PC-3 (cell line): ENCODE data around the gene GAB4. TPM values are rescaled to one million over a fixed set of nuclear protein-coding genes. Genes with fewer than 3 reads are reported as not detected.

Experiments
- ATAC-seq: fragments of 200-7000 bp; cut with Tn5 transposase; 2 replicates; pipeline ENCODE4 v1.9.1; 2020; ENCODE audit warnings: mild to moderate bottlenecking, moderate library complexity
- BruUV-seq: library from RNA; stranded (reverse); fragments of 400-500 nt; replicated peaks from 2 replicates; lab custom pipeline; 2021; lab: Mats Ljungman, UMichigan
- CTCF ChIA-PET: fragments of 300-600 bp; sonication (Branson Sonifier 250); formaldehyde crosslinking; loops from one replicate; lab custom pipeline; 2022; ENCODE audit warnings: antibody characterized with exemption; lab: Charles Lee
- POLR2A ChIA-PET: fragments of 300-600 bp; sonication (Branson Sonifier 250); formaldehyde crosslinking; loops from one replicate; lab custom pipeline; 2022; ENCODE audit warnings: antibody characterized with exemption; ENCODE audit not compliant: unreplicated experiment; lab: Charles Lee
- DNase-seq: peaks from one replicate; pipeline ENCODE4 v3.0.0-alpha.2; 2015
- H2AFZ ChIP-seq: fragments of 300-600 bp; sonication (generic); 2 replicates; pipeline ENCODE4 v1.6.0; 2016; ENCODE audit warnings: antibody characterized with exemption, low read length
- H3F3A ChIP-seq: fragments of 300-600 bp; sonication (generic); one replicate; pipeline ENCODE4 v1.6.0; 2017; ENCODE audit warnings: antibody characterized with exemption, low read length, control low read depth, mild to moderate bottlenecking; ENCODE audit not compliant: unreplicated experiment
- H3K27ac ChIP-seq: fragments of 300-600 bp; sonication (generic); 2 replicates; pipeline ENCODE4 v1.5.1; 2016; ENCODE audit warnings: mild to moderate bottlenecking, low read length
- H3K27me3 ChIP-seq: fragments of 300-600 bp; sonication (generic); 2 replicates; pipeline ENCODE4 v1.6.1; 2016; ENCODE audit warnings: low read length, mixed read lengths
- H3K36me3 ChIP-seq: fragments of 300-600 bp; sonication (generic); 2 replicates; pipeline ENCODE4 v1.6.1; 2016; ENCODE audit warnings: low read depth, mixed run types, low read length, mixed read lengths
- H3K4me1 ChIP-seq: fragments of 300-600 bp; sonication (generic); 2 replicates; pipeline ENCODE4 v1.5.1; 2016; ENCODE audit warnings: low read length; ENCODE audit not compliant: insufficient read depth
- H3K4me2 ChIP-seq: fragments of 300-600 bp; sonication (generic); 2 replicates; pipeline ENCODE4 v1.6.0; 2016; ENCODE audit warnings: low read length
- H3K4me3 ChIP-seq: fragments of 300-600 bp; sonication (generic); 2 replicates; pipeline ENCODE4 v1.5.1; 2016; ENCODE audit warnings: mild to moderate bottlenecking, low read length, mixed read lengths
- H3K79me2 ChIP-seq: fragments of 300-600 bp; sonication (generic); 2 replicates; pipeline ENCODE4 v1.6.1; 2017; ENCODE audit warnings: low read length, mixed read lengths
- H3K9ac ChIP-seq: fragments of 300-600 bp; sonication (generic); 2 replicates; pipeline ENCODE4 v1.6.0; 2016; ENCODE audit warnings: mild to moderate bottlenecking, low read length
- H3K9me2 ChIP-seq: fragments of 300-600 bp; sonication (generic); replicated peaks from 2 replicates; pipeline ENCODE4 v1.6.1; 2016; ENCODE audit warnings: mixed run types, low read length, mixed read lengths
- H3K9me3 ChIP-seq: fragments of 300-600 bp; sonication (generic); 2 replicates; pipeline ENCODE4 v1.6.1; 2016; ENCODE audit warnings: low read length, mixed read lengths
- H4K20me1 ChIP-seq: fragments of 300-600 bp; sonication (generic); 2 replicates; pipeline ENCODE4 v1.6.1; 2016; ENCODE audit warnings: low read length, mixed read lengths
- EZH2 ChIP-seq: fragments of 300-600 bp; sonication (generic); IDR thresholded peaks from one replicate; pipeline ENCODE4 v1.6.1; 2017; ENCODE audit warnings: antibody characterized with exemption, mild to moderate bottlenecking, low read length; ENCODE audit not compliant: unreplicated experiment
- EZH2phosphoT487 ChIP-seq: fragments of 300-600 bp; sonication (generic); IDR thresholded peaks from 2 replicates; pipeline ENCODE4 v1.6.1; 2018; ENCODE audit warnings: mild to moderate bottlenecking, antibody characterized with exemption, low read length, borderline replicate concordance
- intact Hi-C: fragments of 100-400 bp; cut with micrococcal nuclease; formaldehyde crosslinking; loops from 2 replicates; pipeline ENCODE4 v1.9.0; 2023
- total RNA-seq: library from RNA; depleted of rRNA; stranded (reverse); fragments of >200 nt; gene quantifications from 2 replicates; pipeline ENCODE4 v1.2.3, GENCODE V29; 2014
- TF ChIP-seq, protein P1 (sequence below): fragments of 300-600 bp; sonication (generic); conservative IDR thresholded peaks from 2 replicates; pipeline ENCODE4 v1.5.1; 2017; ENCODE audit warnings: antibody characterized with exemption, low read depth, mild to moderate bottlenecking, low read length

Gene GAB4
- total RNA-seq, 1 experiment from 2014 or later: not detected

DNA sequence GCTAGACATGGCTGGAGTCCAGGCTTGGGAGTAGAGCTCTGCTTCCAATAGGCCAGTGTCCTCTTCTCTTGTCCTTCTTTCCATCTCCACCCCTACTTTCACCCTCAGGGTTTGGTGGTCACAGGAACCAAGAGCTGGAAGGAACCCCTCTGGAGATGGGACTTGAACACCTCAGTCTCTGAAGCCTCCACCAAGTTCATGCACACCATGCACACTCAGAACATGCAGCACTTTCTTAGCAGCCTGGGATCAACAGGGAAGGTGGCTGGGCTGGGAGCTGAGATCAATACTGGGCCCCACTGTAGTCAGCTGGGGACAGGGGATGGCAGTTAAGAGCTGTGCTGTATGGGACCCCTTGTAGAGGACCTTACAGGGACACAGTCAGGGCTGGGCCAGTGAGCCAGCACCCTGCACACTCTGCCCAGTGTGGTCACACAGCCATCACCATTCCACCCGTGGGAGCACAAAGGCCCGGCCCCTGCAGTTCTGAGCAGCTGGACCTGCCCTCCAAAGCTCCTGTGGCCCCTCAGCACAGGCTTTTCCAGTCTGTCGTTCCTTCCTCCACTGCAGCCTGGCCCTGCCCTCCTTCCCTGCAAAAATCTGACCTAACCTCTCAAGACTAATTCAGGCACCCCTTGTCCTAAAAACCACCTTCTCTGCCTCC lies 47.7 kb downstream of the GAB4 start:
- ATAC-seq (no peak), DNase-seq (no peak)
- H3K9ac ChIP-seq: no peak overlapping the region
- TF ChIP-seq EZH2 (no peak), EZH2phosphoT487 (no peak)
- TF ChIP-seq, protein P1, sequence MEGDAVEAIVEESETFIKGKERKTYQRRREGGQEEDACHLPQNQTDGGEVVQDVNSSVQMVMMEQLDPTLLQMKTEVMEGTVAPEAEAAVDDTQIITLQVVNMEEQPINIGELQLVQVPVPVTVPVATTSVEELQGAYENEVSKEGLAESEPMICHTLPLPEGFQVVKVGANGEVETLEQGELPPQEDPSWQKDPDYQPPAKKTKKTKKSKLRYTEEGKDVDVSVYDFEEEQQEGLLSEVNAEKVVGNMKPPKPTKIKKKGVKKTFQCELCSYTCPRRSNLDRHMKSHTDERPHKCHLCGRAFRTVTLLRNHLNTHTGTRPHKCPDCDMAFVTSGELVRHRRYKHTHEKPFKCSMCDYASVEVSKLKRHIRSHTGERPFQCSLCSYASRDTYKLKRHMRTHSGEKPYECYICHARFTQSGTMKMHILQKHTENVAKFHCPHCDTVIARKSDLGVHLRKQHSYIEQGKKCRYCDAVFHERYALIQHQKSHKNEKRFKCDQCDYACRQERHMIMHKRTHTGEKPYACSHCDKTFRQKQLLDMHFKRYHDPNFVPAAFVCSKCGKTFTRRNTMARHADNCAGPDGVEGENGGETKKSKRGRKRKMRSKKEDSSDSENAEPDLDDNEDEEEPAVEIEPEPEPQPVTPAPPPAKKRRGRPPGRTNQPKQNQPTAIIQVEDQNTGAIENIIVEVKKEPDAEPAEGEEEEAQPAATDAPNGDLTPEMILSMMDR: no peak
- H3K27ac ChIP-seq: no peak overlapping the region
- H3K36me3 ChIP-seq: no peaks in the 10 kb centered on the region
- no peak overlapping the region for H3K4me2 ChIP-seq
- no peaks in the 10 kb centered on the region for H3K79me2 ChIP-seq
- ChIA-PET CTCF (no interaction called here), POLR2A (no interaction called here)
- no peaks in the 10 kb centered on the region for H3K9me3 ChIP-seq
- no peak overlapping the region for H2AFZ ChIP-seq
- no peaks in the 10 kb centered on the region for H3K4me1 ChIP-seq
- H3K9me2 ChIP-seq: no peaks in the 10 kb centered on the region
- H4K20me1 ChIP-seq: no peaks in the 10 kb centered on the region
- no peaks in the 10 kb centered on the region for H3K27me3 ChIP-seq
- no TSS peak for BruUV-seq
- H3K4me3 ChIP-seq: no peak overlapping the region
- intact Hi-C loops: no loop called here
- H3F3A ChIP-seq: no peaks in the 10 kb centered on the region

DNA sequence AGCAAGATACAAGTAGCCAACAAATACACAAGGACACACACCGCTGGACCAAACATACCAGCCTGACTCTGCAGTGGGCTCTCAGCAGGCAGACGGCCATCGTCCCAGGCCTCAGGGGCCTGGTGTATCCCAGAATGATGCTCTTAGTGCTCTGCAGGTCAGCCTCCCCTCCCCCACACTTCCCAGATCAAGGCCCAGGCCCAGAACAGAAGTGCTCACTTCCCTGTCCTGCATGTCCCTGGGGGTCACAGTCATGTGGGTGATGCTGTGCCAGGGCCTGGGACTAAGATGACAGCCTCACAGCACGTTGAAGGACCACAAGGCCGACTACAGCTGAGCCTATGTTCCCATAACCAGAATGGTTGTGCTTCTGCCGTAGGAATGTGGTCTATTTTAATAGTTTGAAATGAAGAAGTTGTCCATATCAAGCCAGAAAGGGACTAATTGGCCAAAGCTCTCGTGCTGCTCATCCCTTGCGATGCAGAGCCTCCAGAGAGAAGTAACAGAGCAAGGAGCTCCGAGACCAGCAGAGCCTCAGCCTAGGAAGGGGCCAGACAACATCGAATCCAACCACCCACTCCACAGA lies 48.6 kb downstream of the GAB4 start:
- no peaks in the 10 kb centered on the region for H3K79me2 ChIP-seq
- no peak for TF ChIP-seq EZH2phosphoT487
- TF ChIP-seq, protein P1: no peak
- TF ChIP-seq EZH2: no peak
- no peak overlapping the region for H3K4me2 ChIP-seq
- BruUV-seq: no TSS peak
- no peak overlapping the region for H3K27ac ChIP-seq
- ATAC-seq (no peak), DNase-seq (no peak)
- intact Hi-C loops: no loop called here
- no peak overlapping the region for H3K4me3 ChIP-seq
- H3K9me3 ChIP-seq: no peaks in the 10 kb centered on the region
- H3K9me2 ChIP-seq: no peaks in the 10 kb centered on the region
- H3K4me1 ChIP-seq: no peaks in the 10 kb centered on the region
- no peaks in the 10 kb centered on the region for H4K20me1 ChIP-seq
- CTCF ChIA-PET: no interaction called here
- H2AFZ ChIP-seq: no peak overlapping the region
- H3K9ac ChIP-seq: no peak overlapping the region
- H3K36me3 ChIP-seq: no peaks in the 10 kb centered on the region
- no peaks in the 10 kb centered on the region for H3K27me3 ChIP-seq
- H3F3A ChIP-seq: no peaks in the 10 kb centered on the region
- POLR2A ChIA-PET: no interaction called here

DNA sequence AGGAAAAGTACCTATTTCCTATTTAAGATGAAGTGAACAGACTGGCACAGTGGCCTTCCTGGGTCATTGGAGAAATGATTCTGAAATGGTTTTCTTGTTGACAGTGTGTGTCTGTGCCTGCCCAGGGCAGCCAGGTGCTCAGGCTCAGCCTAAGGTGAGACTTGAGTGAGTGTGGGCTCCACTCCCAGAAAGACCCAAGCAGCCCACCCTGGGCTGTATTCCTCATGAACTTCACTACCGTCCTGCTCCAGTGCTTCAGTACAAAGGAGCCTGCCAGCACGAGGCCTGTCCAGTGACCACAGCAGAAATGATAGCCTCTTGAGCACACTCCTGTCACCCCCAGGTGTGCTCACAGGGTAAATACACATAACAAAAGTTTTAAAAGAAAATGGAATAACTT lies 49.5 kb downstream of the GAB4 start:
- Histone ChIP-seq H3K27ac (no peak overlapping the region), H3K4me3 (no peak overlapping the region), H3K27me3 (no peaks in the 10 kb centered on the region), H3K79me2 (no peaks in the 10 kb centered on the region), H3F3A (no peaks in the 10 kb centered on the region), H4K20me1 (no peaks in the 10 kb centered on the region), H3K9ac (no peak overlapping the region), H2AFZ (no peak overlapping the region), H3K36me3 (no peaks in the 10 kb centered on the region), H3K4me1 (no peaks in the 10 kb centered on the region), H3K9me3 (no peaks in the 10 kb centered on the region), H3K9me2 (no peaks in the 10 kb centered on the region), H3K4me2 (no peak overlapping the region)
- ChIA-PET CTCF (no interaction called here), POLR2A (no interaction called here)
- TF ChIP-seq EZH2phosphoT487 (no peak), EZH2 (no peak)
- TF ChIP-seq, protein P1: no peak
- BruUV-seq: no TSS peak
- DNase-seq (no peak), ATAC-seq (no peak)
- intact Hi-C loops: no loop called here
